ENCODE measurements around the gene PLCB3.
"Not testable (repeated sequence)": the region's sequence is repeated elsewhere in the genome, so short reads cannot be mapped to it uniquely, and the experiment has no call there.

Gene PLCB3

GRCh38 chr11:64306563-64306875, 55.2 kb downstream of the PLCB3 start:
- DNase-seq, result no peak

GRCh38 chr11:64306876-64307622, 55.7 kb downstream of the PLCB3 start:
- DNase-seq, result no peak

GRCh38 chr11:64307795-64308194, 56.5 kb downstream of the PLCB3 start:
- DNase-seq, result not testable (repeated sequence)

DNA sequence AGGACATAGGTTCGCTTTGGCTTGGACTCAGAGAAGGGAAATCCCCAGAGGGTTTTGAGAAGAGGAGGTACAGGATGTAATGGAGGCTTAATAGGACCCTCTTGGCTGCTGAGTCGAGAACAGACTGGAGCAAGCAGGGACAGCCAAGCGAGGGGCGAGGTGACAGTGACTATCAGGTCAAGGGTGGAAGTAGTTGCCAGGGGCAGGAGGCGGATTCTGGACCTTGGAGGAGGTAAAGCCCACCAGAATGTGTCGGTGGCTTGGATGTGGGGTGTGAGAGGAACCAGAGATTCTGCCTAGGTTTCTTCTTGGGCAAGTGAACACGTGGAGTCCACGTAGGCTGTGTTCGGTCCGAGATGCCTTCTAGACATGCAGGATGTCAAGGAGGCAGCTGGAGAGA, 61.6 kb downstream of the PLCB3 start:
- DNase-seq, result no peak

GRCh38 chr11:64313491-64314145, 62.3 kb downstream of the PLCB3 start:
- no peak for DNase-seq

DNA sequence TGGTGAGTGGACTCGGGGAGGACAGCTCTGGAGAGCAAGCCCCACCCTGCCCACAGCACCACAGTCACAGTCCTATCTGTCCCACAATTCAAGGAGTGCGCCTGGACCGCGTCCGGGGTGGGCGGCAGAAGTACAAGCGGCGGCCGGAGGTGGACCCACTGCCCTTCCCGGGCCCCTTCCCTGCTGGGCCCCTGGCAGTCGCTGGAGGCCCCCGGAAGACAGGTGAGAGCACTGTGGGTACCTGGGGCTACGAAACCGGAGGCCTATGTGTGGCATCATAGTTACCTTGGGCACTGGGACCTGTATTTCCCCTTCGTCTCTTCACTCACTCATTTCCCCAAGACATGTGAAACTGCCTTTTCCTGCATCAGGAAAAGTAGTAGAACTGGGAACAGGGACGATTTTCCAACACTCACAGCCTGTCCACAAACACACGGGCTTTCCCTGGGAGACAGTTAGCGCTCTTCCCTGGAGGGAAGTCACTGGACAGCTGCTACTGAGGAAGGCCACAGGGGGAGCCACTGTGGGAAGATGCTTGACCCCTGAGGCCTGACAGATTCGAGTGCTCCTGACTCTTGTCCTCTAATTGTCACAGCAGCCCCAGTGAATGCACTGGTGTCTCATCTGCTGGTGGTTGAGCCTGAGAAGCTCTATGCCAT, 62.9 kb downstream of the PLCB3 start:
- no peak for DNase-seq

DNA sequence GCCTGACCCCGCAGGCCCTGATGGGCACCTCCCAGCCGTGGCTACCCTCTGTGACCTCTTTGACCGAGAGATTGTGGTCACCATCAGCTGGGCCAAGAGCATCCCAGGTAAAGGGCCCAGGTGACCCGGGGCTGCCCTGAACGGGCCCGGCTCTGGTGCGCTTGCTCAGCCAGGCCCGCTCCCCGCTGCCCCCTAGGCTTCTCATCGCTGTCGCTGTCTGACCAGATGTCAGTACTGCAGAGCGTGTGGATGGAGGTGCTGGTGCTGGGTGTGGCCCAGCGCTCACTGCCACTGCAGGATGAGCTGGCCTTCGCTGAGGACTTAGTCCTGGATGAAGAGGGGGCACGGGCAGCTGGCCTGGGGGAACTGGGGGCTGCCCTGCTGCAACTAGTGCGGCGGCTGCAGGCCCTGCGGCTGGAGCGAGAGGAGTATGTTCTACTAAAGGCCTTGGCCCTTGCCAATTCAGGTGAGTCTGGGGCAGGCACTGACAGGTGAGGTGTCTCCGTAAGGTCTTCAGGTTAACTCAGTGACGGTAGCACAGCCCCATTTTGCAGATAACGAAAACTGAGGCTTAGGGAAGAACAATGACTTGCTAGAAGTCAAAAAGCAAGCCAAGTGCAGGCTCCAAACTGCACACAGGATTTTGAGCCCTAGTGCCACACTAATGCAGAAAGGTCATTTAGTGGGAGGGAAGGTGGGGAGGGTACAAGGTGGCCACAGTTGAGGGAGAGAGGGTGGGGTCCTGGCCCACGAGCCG, 63.7 kb downstream of the PLCB3 start:
- no peak for DNase-seq

- DNase-seq, result not testable (repeated sequence)
Measured at GRCh38 chr11:64315667-64316526, 64.6 kb downstream of the PLCB3 start.

DNA sequence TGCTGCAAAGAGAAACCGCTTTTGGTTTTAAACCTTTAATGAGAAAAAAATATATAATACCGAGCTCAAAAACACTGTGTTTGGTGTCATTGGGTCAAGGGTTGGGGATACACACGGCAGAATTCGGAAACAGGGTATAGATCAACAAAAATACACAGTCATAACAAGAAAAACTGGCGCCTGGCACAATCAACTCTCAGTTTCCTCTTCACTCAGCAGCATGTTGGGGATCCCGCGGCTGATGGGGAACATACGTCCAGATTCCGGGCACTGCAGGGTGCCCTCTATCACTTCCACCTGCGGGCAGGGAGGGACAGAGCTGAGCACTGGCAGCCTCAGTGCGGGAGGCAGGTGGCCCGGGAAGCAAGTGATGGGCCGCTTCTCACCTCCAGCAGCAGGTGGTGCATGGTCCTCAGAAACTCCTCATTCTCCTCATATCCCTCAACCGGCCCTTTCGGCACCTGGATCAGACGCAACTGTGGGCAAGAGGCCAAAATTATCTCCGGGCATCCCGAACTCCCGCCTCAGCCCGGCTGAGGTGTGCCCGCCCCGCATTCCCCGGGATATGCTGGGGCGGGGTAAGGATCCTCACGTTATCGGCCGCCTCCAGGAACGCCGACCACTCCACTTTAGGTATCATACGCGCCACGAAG, 65.5 kb downstream of the PLCB3 start:
- no peak for DNase-seq

- peak; percentile 96 for DNase-seq
Measured at GRCh38 chr11:64317325-64317960, 66.1 kb downstream of the PLCB3 start, which contains the start of gene TRMT112. Gene TRMT112, minus strand, starts transcription at chr11:64317559. Its CDS starts 33 bp downstream, at chr11:64317526.

- peak; percentile 97 for DNase-seq
Measured at GRCh38 chr11:64317961-64318765, 66.8 kb downstream of the PLCB3 start, which contains the start of gene PRDX5. Gene PRDX5, plus strand, starts transcription at chr11:64318121. Its CDS starts 95 bp downstream, at chr11:64318216.

All from retina (tissue), 1 donor.